H1 (cell line): ENCODE measurements around the gene TSPAN1. TPM values are rescaled to one million over a fixed set of nuclear protein-coding genes. Genes with fewer than 3 reads are reported as not detected.

Experiments used
- CTCF ChIA-PET: fragments of 300-600 bp; sonication (Branson Sonifier 250); formaldehyde crosslinking; loops from one replicate; lab custom pipeline; 2021; ENCODE audit not compliant: partially characterized antibody; lab: Charles Lee
- POLR2A ChIA-PET: fragments of 300-600 bp; sonication (Branson Sonifier 250); formaldehyde crosslinking; loops from one replicate; lab custom pipeline; 2021; ENCODE audit warnings: inconsistent platforms; ENCODE audit not compliant: partially characterized antibody; lab: Charles Lee
- DNase-seq, 2 experiments: peaks; one replicate each; pipeline versions ENCODE4 v3.0.0 to v3.0.0-alpha.2; 2010 to 2022; ENCODE audit warnings: low spot score in 2 of 2, low read depth in 1 of 2, mixed read lengths in 1 of 2
- FAIRE-seq: peaks from 2 replicates; lab custom pipeline; 2011; peaks lifted over from hg19 to GRCh38; lab: Jason Lieb, UNC
- H2AFZ ChIP-seq: 2 replicates; pipeline ENCODE4 v1.8.1; 2012; ENCODE audit warnings: low read length, inconsistent platforms
- H2AK5ac ChIP-seq: 2 replicates; pipeline ENCODE4 v1.6.1; 2013; ENCODE audit warnings: low read depth, low read length
- H2BK120ac ChIP-seq: replicated peaks from 2 replicates; pipeline ENCODE3; 2013; ENCODE audit warnings: low read depth, low read length, inconsistent platforms
- H2BK12ac ChIP-seq: 2 replicates; pipeline ENCODE4 v1.6.1; 2013; ENCODE audit warnings: low read depth, low read length
- H2BK15ac ChIP-seq: 2 replicates; pipeline ENCODE4 v1.6.1; 2013; ENCODE audit warnings: low read length
- H2BK20ac ChIP-seq: 2 replicates; pipeline ENCODE4 v1.6.1; 2013; ENCODE audit warnings: low read length
- H2BK5ac ChIP-seq: 2 replicates; pipeline ENCODE4 v1.6.1; 2013; ENCODE audit warnings: low read depth, low read length
- H3K14ac ChIP-seq: 2 replicates; pipeline ENCODE4 v1.6.1; 2013; ENCODE audit warnings: inconsistent platforms; ENCODE audit not compliant: insufficient read length
- H3K18ac ChIP-seq: 2 replicates; pipeline ENCODE4 v1.6.1; 2013; ENCODE audit warnings: low read length; ENCODE audit errors: extremely low read depth
- H3K23ac ChIP-seq: 2 replicates; pipeline ENCODE4 v1.6.1; 2013; ENCODE audit warnings: inconsistent platforms; ENCODE audit not compliant: insufficient read length
- H3K23me2 ChIP-seq: 2 replicates; pipeline ENCODE4 v1.6.1; 2013; ENCODE audit warnings: low read depth, low read length
- H3K27ac ChIP-seq: 2 replicates; pipeline ENCODE4 v1.6.1; 2011; ENCODE audit warnings: low read depth, low read length, inconsistent platforms
- H3K27me3 ChIP-seq, 4 experiments: replicated peaks in 1 of 4; 1 replicate in 1 of 4; 2 replicates in 3 of 4; pipeline versions ENCODE4 v1.6.1 to v1.8.1; 2011 to 2013; ENCODE audit warnings: low read length in 3 of 4, mild to moderate bottlenecking in 3 of 4, inconsistent platforms in 2 of 4, mixed read lengths in 2 of 4, moderate library complexity in 1 of 4; ENCODE audit not compliant: control insufficient read depth in 3 of 4, insufficient read depth in 3 of 4; ENCODE audit errors: extremely low read depth in 1 of 4
- H3K36me3 ChIP-seq, 4 experiments: 2 replicates each; pipeline versions ENCODE4 v1.6.1 to v1.8.1; 2011 to 2013; ENCODE audit warnings: mild to moderate bottlenecking in 4 of 4, low read length in 3 of 4, moderate library complexity in 2 of 4, control low read depth in 1 of 4, inconsistent platforms in 1 of 4; ENCODE audit not compliant: insufficient read depth in 4 of 4, control insufficient read depth in 2 of 4
- H3K4ac ChIP-seq: replicated peaks from 2 replicates; pipeline ENCODE3; 2013; ENCODE audit warnings: low read length, low read depth, mixed read lengths, inconsistent platforms; ENCODE audit not compliant: insufficient read length
- H3K4me1 ChIP-seq, 4 experiments: replicated peaks in 1 of 4; 1 replicate in 1 of 4; 2 replicates in 3 of 4; pipeline versions ENCODE4 v1.6.1 to v1.8.1; 2011 to 2013; ENCODE audit warnings: low read length in 3 of 4, inconsistent platforms in 2 of 4, mixed read lengths in 1 of 4; ENCODE audit not compliant: insufficient read depth in 4 of 4, control insufficient read depth in 3 of 4
- H3K4me2 ChIP-seq, 2 experiments: 2 replicates each; pipeline versions ENCODE4 v1.6.1 to v1.8.1; 2011 to 2013; ENCODE audit warnings: low read depth in 2 of 2, low read length in 2 of 2, control low read depth in 1 of 2, inconsistent platforms in 1 of 2, mild to moderate bottlenecking in 1 of 2; ENCODE audit not compliant: insufficient read depth in 1 of 2
- H3K4me3 ChIP-seq, 4 experiments: fragments of 200-600, 300-600 bp in 1 of 4; sonication (generic), shearing (Covaris generic), sonication (Bioruptor Twin) in 1 of 4; 2 replicates each; pipeline versions ENCODE4 v1.5.1 to v1.8.1; 2011 to 2016; ENCODE audit warnings: low read length in 4 of 4, low read depth in 3 of 4, control low read depth in 2 of 4, inconsistent platforms in 2 of 4, mild to moderate bottlenecking in 2 of 4, mixed read lengths in 1 of 4, moderate library complexity in 1 of 4; ENCODE audit not compliant: insufficient read depth in 2 of 4; ENCODE audit errors: extremely low read depth in 1 of 4
- H3K56ac ChIP-seq: replicated peaks from 2 replicates; pipeline ENCODE3; 2013; ENCODE audit warnings: low read depth, mild to moderate bottlenecking, mixed read lengths, low read length, inconsistent platforms; ENCODE audit not compliant: insufficient read length
- H3K79me1 ChIP-seq: 2 replicates; pipeline ENCODE4 v1.6.1; 2013; ENCODE audit warnings: low read depth, low read length, control low read depth
- H3K79me2 ChIP-seq, 2 experiments: 2 replicates each; pipeline versions ENCODE4 v1.6.1 to v1.8.1; 2012 to 2013; ENCODE audit warnings: low read length in 2 of 2, mild to moderate bottlenecking in 2 of 2, inconsistent platforms in 1 of 2; ENCODE audit not compliant: insufficient read depth in 2 of 2, control insufficient read depth in 1 of 2
- H3K9ac ChIP-seq, 4 experiments: replicated peaks in 1 of 4; 1 replicate in 1 of 4; 2 replicates in 3 of 4; pipeline versions ENCODE4 v1.6.1 to v1.8.1; 2011 to 2013; ENCODE audit warnings: low read depth in 3 of 4, low read length in 3 of 4, control low read depth in 2 of 4, mild to moderate bottlenecking in 2 of 4, moderate library complexity in 2 of 4, inconsistent platforms in 1 of 4; ENCODE audit errors: extremely low read depth in 1 of 4
- H3K9me3 ChIP-seq, 2 experiments: 2 replicates each; pipeline versions ENCODE4 v1.6.1 to v1.8.1; 2012 to 2013; ENCODE audit warnings: mild to moderate bottlenecking in 2 of 2, moderate library complexity in 2 of 2, control low read depth in 1 of 2, inconsistent platforms in 1 of 2, low read depth in 1 of 2, low read length in 1 of 2, mixed read lengths in 1 of 2; ENCODE audit not compliant: insufficient read depth in 2 of 2
- H4K20me1 ChIP-seq, 2 experiments: replicated peaks in 1 of 2; 2 replicates each; pipeline versions ENCODE3 to v1.8.1; 2011 to 2013; ENCODE audit warnings: inconsistent platforms in 2 of 2, low read length in 2 of 2, mild to moderate bottlenecking in 1 of 2; ENCODE audit not compliant: insufficient read depth in 2 of 2, control insufficient read depth in 1 of 2
- H4K5ac ChIP-seq: 2 replicates; pipeline ENCODE4 v1.6.1; 2013; ENCODE audit warnings: low read length, low read depth, mixed read lengths, inconsistent platforms; ENCODE audit not compliant: insufficient read length
- H4K8ac ChIP-seq: 2 replicates; pipeline ENCODE4 v1.8.0; 2013; ENCODE audit warnings: mild to moderate bottlenecking, moderate library complexity, low read length, inconsistent platforms; ENCODE audit not compliant: insufficient read depth; ENCODE audit errors: extremely low read depth
- H4K91ac ChIP-seq: replicated peaks from 2 replicates; pipeline ENCODE3; 2013; ENCODE audit warnings: low read length, mixed read lengths, inconsistent platforms; ENCODE audit not compliant: insufficient read length
- ASH2L ChIP-seq: fragments of 200-600, 300-600 bp; sonication (generic); IDR thresholded peaks from one replicate; pipeline ENCODE4 v1.7.1; 2017; ENCODE audit warnings: low read length
- EP300 ChIP-seq, 2 experiments: IDR thresholded peaks; 1 replicate in 1 of 2; 2 replicates in 1 of 2; pipeline ENCODE4 v1.6.1; 2011 to 2012; ENCODE audit warnings: low read depth in 2 of 2, low read length in 2 of 2, mild to moderate bottlenecking in 2 of 2, borderline replicate concordance in 1 of 2, inconsistent platforms in 1 of 2, moderate library complexity in 1 of 2
- RFX5 ChIP-seq: IDR thresholded peaks from 2 replicates; pipeline ENCODE4 v1.6.1; 2011; ENCODE audit warnings: low read depth, low read length, improper control_type of control experiment, borderline replicate concordance
- WGBS, 2 experiments: shearing (Covaris generic) in 1 of 2; methylation state at CpG; one replicate each; pipeline versions ENCODE4 v1.1.6 to v1.1.7; 2013 to 2015; ENCODE audit warnings: low lambda C conversion rate in 2 of 2, mixed read lengths in 2 of 2, inconsistent platforms in 1 of 2, low coverage in 1 of 2, missing lambda C conversion rate in 1 of 2; ENCODE audit not compliant: insufficient replicate concordance in 2 of 2, insufficient coverage in 1 of 2, insufficient read length in 1 of 2; ENCODE audit errors: extremely low coverage in 1 of 2, missing lambda C conversion rate in 1 of 2; 5-methylcytosine and 5-hydroxymethylcytosine counted together
- long read RNA-seq, 2 experiments: library from RNA in 1 of 2; library from capped mRNA in 1 of 2; stranded (forward); transcript quantifications; one replicate each; pipeline ENCODE4 v2.0.0, GENCODE V29; 2021; ENCODE audit warnings: inconsistent platforms in 1 of 2
- polyA minus RNA-seq, 3 experiments: library from RNA; depleted of rRNA, polyadenylated mRNA; stranded (reverse); fragments of >200 nt; gene quantifications; 1 replicate in 2 of 3; 2 replicates in 1 of 3; pipeline ENCODE4 v1.2.3, GENCODE V29; 2011
- polyA plus RNA-seq, 7 experiments: library from polyadenylated mRNA; depleted of rRNA in 3 of 7; stranded (reverse) in 5 of 7; unstranded in 2 of 7; fragments of >200 nt in 5 of 7; fragments of 200-250 nt in 2 of 7; gene quantifications; 1 replicate in 5 of 7; 2 replicates in 1 of 7; 4 replicates in 1 of 7; pipeline versions ENCODE4 v1.2.1 to v1.2.3, GENCODE V29; 2011 to 2013; ENCODE audit warnings: missing spikeins in 2 of 7, mixed read lengths in 2 of 7
- total RNA-seq: library from RNA; stranded (reverse); fragmentation: NEBNext Ultra II Directional; extraction: Animal tissue kit (Norgen Biotek cat#: 25700); gene quantifications from 2 replicates; pipeline ENCODE4 v1.2.1, GENCODE V29; 2021

TSPAN1 gene, protein sequence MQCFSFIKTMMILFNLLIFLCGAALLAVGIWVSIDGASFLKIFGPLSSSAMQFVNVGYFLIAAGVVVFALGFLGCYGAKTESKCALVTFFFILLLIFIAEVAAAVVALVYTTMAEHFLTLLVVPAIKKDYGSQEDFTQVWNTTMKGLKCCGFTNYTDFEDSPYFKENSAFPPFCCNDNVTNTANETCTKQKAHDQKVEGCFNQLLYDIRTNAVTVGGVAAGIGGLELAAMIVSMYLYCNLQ
- not detected in 2 replicates for total RNA-seq
- 0.05 and 0.14 TPM in 2 replicates for polyA plus RNA-seq (2011; rRNA removed)
- polyA plus RNA-seq (2011; cell fraction: cytosol; rRNA removed): 0.21 TPM
- polyA plus RNA-seq (2011; cell fraction: nucleus; rRNA removed): 0.46 TPM
- 0.27 TPM in 1 of 4 replicates, not detected in the others for polyA plus RNA-seq (2012, experiment 1 of 2)
- polyA plus RNA-seq (2012, experiment 2 of 2): not detected
- not detected for polyA plus RNA-seq (2013, experiment 1 of 2)
- polyA plus RNA-seq (2013, experiment 2 of 2): not detected
- 0.38 and 0.63 TPM in 2 replicates for polyA minus RNA-seq (2011; rRNA and poly(A)+ RNA removed)
- not detected for polyA minus RNA-seq (2011; cell fraction: cytosol; rRNA and poly(A)+ RNA removed)
- polyA minus RNA-seq (2011; cell fraction: nucleus; rRNA and poly(A)+ RNA removed): not detected
- long read RNA-seq, experiment 1: 0 reads
- long read RNA-seq, experiment 2: 0 reads

GRCh38 chr1:46174448-46175231 is at the start of gene TSPAN1:
Gene TSPAN1, plus strand, starts transcription at chr1:46175087. Its CDS starts 6,021 bp downstream, at chr1:46181108.
- 85% methylated on average over 11 of the region's 11 CpGs; no CpG with 5 or more reads in 1 of the 2 experiments for WGBS, 2 experiments
- Histone ChIP-seq H3K4me2 (0 out of 4 replicates have a peak within 1 kb of the TSS, but pooled peaks of 1 of the 2 experiments have one; percentile 15), H3K4ac (peak within 1 kb of the TSS; percentile 42), H3K23ac (no peak within 1 kb of the TSS), H2BK120ac (no peak within 1 kb of the TSS), H4K20me1 (peaks cover 0 to 1% of the 10 kb centered on the region in 2 experiments), H3K36me3 (no peaks in the 10 kb centered on the region), H3K14ac (no peak within 1 kb of the TSS), H2BK20ac (peak within 1 kb of the TSS; percentile 52; the same call in 1 of the 2 replicates), H3K27me3 (no peaks in the 10 kb centered on the region; a peak in 1 of 7 replicates), H2BK15ac (0 out of 2 replicates have a peak within 1 kb of the TSS, but pooled peaks have one; percentile 88), H2BK5ac (0 out of 2 replicates have a peak within 1 kb of the TSS, but pooled peaks have one; percentile 71), H3K9me3 (no peaks in the 10 kb centered on the region), H4K5ac (no peak within 1 kb of the TSS), H2AK5ac (no peak within 1 kb of the TSS), H3K9ac (no peak within 1 kb of the TSS), H4K91ac (no peak within 1 kb of the TSS), H2BK12ac (peak within 1 kb of the TSS; percentile 89), H4K8ac (no peak within 1 kb of the TSS), H3K56ac (no peak within 1 kb of the TSS), H3K18ac (peak within 1 kb of the TSS; percentile 15; the same call in 1 of the 2 replicates), H3K79me1 (0 out of 2 replicates have a peak, but pooled peaks cover 3% of the 10 kb centered on the region), H3K27ac (no peak within 1 kb of the TSS), H3K4me3 (no peak within 1 kb of the TSS), H2AFZ (peak within 1 kb of the TSS; percentile 24; the same call in 1 of the 2 replicates), H3K4me1 (peaks cover 3 to 19% (median 12%) of the 10 kb centered on the region in 4 experiments), H3K23me2 (peaks cover under 1% of the 10 kb centered on the region; the same call in 1 of the 2 replicates), H3K79me2 (no peaks in the 10 kb centered on the region)
- FAIRE-seq (no peak), DNase-seq (no peak)
- ChIA-PET POLR2A (interaction anchor here (0.8 to 1.2 kb wide), 2 partner anchors 35 to 138 kb away, joined by 3 read pairs; no protein-coding TSS in a partner anchor), CTCF (interaction anchor here (0.6 to 8.7 kb wide), 4 partner anchors 13 to 659 kb away, joined by 3 to 67 read pairs (median 8); no protein-coding TSS in a partner anchor)
- no peak for TF ChIP-seq EP300 (IDR thresholded peaks at IDR 0.05; ENCODE audit: borderline replicate concordance in 1 of 2, low read depth in 2 of 2, low read length in 2 of 2)
- peak; percentile 20 for TF ChIP-seq ASH2L
- TF ChIP-seq RFX5: no peak
